ENCODE measurements around the gene BRAP. TPM values are rescaled to one million over a fixed set of nuclear protein-coding genes. Genes with fewer than 3 reads are reported as not detected.
"Not testable (repeated sequence)": the region's sequence is repeated elsewhere in the genome, so short reads cannot be mapped to it uniquely, and the experiment has no call there.

Gene BRAP
- total RNA-seq, 1 experiment from 2014 or later: 11.0 TPM

GRCh38 chr12:111600205-111600642 lies 85.5 kb downstream of the BRAP start:
- DNase-seq: no peak
- no peaks in the 10 kb centered on the region for H3K9me3 ChIP-seq
- H3K4me3 ChIP-seq: peak overlapping the region; percentile 88
- no peaks in the 10 kb centered on the region for H3K27me3 ChIP-seq
- peaks cover 14% of the 10 kb centered on the region; the same call in 1 of the 2 replicates for H3K36me3 ChIP-seq

- peak overlapping the region; percentile 88 for H3K4me3 ChIP-seq
- peaks cover 16% of the 10 kb centered on the region; the same call in 1 of the 2 replicates for H3K36me3 ChIP-seq
- peak; percentile 97 for DNase-seq
- no peaks in the 10 kb centered on the region for H3K27me3 ChIP-seq
- no peaks in the 10 kb centered on the region for H3K9me3 ChIP-seq
Measured at GRCh38 chr12:111599453-111600204, 86.1 kb downstream of the BRAP start.

- Histone ChIP-seq H3K36me3 (peaks cover 16% of the 10 kb centered on the region; the same call in 1 of the 2 replicates), H3K27me3 (no peaks in the 10 kb centered on the region), H3K9me3 (no peaks in the 10 kb centered on the region), H3K4me3 (peak within 1 kb of the TSS; percentile 88)
- DNase-seq: peak; percentile 69
Measured at GRCh38 chr12:111598637-111599452, 86.9 kb downstream of the BRAP start, which contains the start of gene ATXN2. Gene ATXN2 (minus strand): TSS chr12:111599315. CDS start chr12:111599034, 281 bp downstream.

- no peaks in the 10 kb centered on the region for H3K27me3 ChIP-seq
- peak; percentile 50 for DNase-seq
- H3K36me3 ChIP-seq: peaks cover 16% of the 10 kb centered on the region; the same call in 1 of the 2 replicates
- peak overlapping the region; percentile 88 for H3K4me3 ChIP-seq
- H3K9me3 ChIP-seq: no peaks in the 10 kb centered on the region
Measured at GRCh38 chr12:111597831-111598636, 87.7 kb downstream of the BRAP start.

GRCh38 chr12:111596985-111597830 lies 88.5 kb downstream of the BRAP start:
- H3K36me3 ChIP-seq: peaks cover 16% of the 10 kb centered on the region; the same call in 1 of the 2 replicates
- no peaks in the 10 kb centered on the region for H3K9me3 ChIP-seq
- DNase-seq: peak; percentile 58
- H3K4me3 ChIP-seq: peak overlapping the region; percentile 88
- H3K27me3 ChIP-seq: no peaks in the 10 kb centered on the region

- DNase-seq, H3K9me3 ChIP-seq, H3K27me3 ChIP-seq, H3K4me3 ChIP-seq: not testable (repeated sequence)
- peaks cover 16% of the 10 kb centered on the region; the same call in 1 of the 2 replicates for H3K36me3 ChIP-seq
Measured at GRCh38 chr12:111595341-111595835, 90.4 kb downstream of the BRAP start.

Other genes starting within 250 kb of the BRAP start
- 6.9 and 7.1 TPM in 2 replicates for gene ATXN2, start 86.6 kb downstream of the BRAP start, total RNA-seq (2014; rRNA removed; shearing (Covaris generic); ENCODE audit: low replicate concordance)
- 7.4 and 17.3 TPM in 2 replicates for gene ACAD10, start 97 bp upstream of the BRAP start, total RNA-seq (2014; rRNA removed; shearing (Covaris generic); ENCODE audit: low replicate concordance)
- 55.8 and 61.9 TPM in 2 replicates for gene ALDH2, start 81.0 kb upstream of the BRAP start, total RNA-seq (2014; rRNA removed; shearing (Covaris generic); ENCODE audit: low replicate concordance)
- gene MAPKAPK5, start 156.3 kb upstream of the BRAP start, total RNA-seq (2014; rRNA removed; shearing (Covaris generic); ENCODE audit: low replicate concordance): 22.5 and 46.4 TPM in 2 replicates

Data from MG63 (cell line).